AG10803 (cell line): ENCODE measurements around the gene NLRC4.
"Not testable (repeated sequence)": the region's sequence is repeated elsewhere in the genome, so short reads cannot be mapped to it uniquely, and the experiment has no call there.

Experiments
- DNase-seq: peaks from one replicate; pipeline ENCODE4 v3.0.0; 2010; ENCODE audit warnings: low read depth
- H3K4me3 ChIP-seq: 2 replicates; pipeline ENCODE4 v1.5.1; 2011; ENCODE audit warnings: mild to moderate bottlenecking, low read length, control low read depth
- TF ChIP-seq, protein P1 (sequence below): conservative IDR thresholded peaks from 2 replicates; pipeline ENCODE4 v1.5.1; 2011; ENCODE audit warnings: mild to moderate bottlenecking, low read length, control low read depth, inconsistent platforms

The NLRC4 gene

DNA sequence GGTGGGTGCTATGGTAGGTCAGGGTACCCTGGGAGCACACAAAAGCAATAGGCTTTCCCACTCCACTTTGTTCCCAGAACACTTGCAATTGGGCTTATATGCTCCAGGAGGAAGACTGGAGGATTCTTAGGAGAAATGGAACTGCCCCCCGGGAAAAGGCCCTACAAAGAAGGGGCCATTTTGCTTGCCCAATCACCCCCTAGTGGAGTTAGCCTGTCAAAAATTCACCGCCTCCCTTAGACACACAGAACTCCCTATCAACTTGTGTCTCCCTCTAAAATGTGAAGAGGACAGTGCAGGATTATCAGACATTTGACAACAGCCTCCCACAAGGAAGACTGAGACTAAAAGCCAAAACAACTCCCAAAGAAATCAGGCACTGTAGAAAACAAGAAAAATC is 36.5 kb downstream of the NLRC4 start:
- no peak overlapping the region for H3K4me3 ChIP-seq
- DNase-seq, result no peak
- TF ChIP-seq, protein P1, sequence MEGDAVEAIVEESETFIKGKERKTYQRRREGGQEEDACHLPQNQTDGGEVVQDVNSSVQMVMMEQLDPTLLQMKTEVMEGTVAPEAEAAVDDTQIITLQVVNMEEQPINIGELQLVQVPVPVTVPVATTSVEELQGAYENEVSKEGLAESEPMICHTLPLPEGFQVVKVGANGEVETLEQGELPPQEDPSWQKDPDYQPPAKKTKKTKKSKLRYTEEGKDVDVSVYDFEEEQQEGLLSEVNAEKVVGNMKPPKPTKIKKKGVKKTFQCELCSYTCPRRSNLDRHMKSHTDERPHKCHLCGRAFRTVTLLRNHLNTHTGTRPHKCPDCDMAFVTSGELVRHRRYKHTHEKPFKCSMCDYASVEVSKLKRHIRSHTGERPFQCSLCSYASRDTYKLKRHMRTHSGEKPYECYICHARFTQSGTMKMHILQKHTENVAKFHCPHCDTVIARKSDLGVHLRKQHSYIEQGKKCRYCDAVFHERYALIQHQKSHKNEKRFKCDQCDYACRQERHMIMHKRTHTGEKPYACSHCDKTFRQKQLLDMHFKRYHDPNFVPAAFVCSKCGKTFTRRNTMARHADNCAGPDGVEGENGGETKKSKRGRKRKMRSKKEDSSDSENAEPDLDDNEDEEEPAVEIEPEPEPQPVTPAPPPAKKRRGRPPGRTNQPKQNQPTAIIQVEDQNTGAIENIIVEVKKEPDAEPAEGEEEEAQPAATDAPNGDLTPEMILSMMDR, result no peak

DNA sequence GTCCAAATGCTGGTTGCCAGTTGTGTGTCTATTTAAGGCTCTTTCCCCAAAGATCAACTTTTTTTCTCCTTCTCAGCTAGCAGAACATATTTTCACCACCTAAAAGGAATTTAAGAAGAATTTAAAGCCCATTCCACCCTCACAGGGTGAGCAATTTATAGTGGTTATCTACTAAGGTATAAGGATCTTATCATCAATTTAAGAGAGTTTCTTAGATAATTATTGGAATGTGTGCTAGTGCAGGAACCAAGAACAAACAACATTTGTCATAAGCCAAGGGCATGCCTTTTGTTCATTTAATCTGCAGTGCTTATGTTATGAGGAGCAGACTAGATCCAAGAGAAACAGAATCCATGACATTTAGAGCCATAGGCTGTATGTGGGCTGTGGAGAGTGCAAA is 37.2 kb downstream of the NLRC4 start:
- no peak overlapping the region for H3K4me3 ChIP-seq
- DNase-seq, result no peak
- TF ChIP-seq, protein P1, result no peak

DNA sequence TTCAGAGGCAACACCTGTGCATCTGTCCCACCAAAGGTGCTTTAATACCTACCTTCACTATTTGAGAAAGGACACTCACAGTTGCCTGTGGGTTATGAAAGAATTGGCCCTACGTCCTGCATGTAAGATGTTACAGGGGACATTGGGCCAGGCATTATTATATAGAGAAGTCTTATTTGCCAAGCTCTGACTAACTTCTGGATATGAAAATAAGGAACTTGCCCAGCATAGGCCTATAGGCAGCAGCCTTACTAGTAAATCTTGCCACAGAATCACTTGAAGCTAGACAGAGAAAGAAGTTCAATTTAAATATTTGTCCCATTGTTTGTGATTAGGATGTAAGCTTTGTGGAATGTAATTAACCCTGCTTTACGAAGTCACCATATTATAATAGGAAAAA is 41.7 kb downstream of the NLRC4 start:
- H3K4me3 ChIP-seq, result no peak overlapping the region
- TF ChIP-seq, protein P1, result no peak
- no peak for DNase-seq

DNA sequence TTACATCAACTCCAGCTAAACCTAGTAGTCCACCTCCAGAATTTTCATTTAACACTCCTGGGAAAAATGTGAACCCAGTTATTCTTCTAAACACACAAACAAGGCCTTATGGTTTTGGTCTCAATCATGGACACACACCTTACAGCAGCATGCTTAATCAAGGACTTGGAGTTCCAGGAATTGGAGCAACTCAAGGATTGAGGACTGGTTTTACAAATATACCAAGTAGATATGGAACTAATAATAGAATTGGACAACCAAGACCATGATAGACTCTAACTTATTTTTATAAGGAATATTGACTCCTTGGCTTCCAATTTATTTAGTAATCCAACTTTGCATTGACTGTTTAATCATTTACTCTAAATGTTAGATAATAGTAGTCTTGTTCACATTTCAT is 44.2 kb downstream of the NLRC4 start:
- no peak for DNase-seq
- TF ChIP-seq, protein P1, result no peak
- H3K4me3 ChIP-seq, result no peak overlapping the region

DNA sequence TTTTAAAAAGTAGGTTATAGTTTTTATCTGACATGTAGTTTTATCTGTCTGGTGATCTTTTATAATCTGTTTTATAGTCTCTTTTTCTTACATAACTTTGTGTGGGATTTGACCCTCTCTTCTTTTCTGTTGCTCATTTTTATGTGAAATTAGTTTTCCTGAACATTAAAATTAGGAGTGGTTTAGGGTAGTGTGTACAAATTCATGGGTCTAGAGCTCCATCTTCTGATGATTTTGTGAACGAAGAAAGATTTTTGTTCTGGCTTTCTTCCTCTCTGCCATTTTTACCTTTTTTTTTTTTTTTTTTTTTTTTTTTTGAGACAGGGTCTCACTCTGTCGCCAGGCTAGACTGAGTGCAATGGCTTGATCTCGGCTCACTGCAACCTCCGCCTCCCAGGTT is 52.4 kb downstream of the NLRC4 start:
- DNase-seq, result no peak

DNA sequence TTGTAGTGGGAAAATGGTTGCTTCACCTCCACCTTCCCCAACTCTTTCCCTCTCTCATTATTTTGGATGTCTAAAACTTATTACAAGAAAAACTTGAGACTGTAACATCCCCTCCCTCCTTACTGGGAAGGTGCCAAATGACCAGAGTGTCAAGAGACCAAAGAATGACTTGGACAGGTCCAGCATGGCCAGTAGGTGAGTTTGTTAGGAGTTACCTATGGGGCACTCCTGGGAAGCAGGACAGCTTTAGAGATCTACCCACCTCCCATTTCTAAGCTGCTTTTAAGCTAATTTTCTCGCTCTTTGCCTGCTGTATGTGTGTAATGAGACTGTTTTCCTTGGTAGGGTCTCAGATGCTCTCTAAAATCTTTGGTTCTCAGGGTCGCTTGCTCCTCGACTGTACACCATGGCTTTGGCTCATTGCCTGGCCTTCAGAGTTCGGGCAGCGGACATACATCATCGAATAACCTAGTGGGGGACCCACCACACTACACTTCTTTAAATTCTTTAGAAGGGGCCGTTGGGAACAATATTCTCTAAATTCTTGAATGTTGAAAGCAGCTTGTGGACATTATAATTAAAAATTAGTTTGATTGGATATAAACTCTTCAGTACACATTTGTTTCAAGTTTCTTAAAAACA is 53.8 kb downstream of the NLRC4 start:
- H3K4me3 ChIP-seq, result no peak overlapping the region
- TF ChIP-seq, protein P1, result no peak
- DNase-seq, result no peak

More for the DNA sequence above, 52.4 kb downstream of the NLRC4 start:
- H3K4me3 ChIP-seq, result no peak overlapping the region
- TF ChIP-seq, protein P1, result no peak

DNA sequence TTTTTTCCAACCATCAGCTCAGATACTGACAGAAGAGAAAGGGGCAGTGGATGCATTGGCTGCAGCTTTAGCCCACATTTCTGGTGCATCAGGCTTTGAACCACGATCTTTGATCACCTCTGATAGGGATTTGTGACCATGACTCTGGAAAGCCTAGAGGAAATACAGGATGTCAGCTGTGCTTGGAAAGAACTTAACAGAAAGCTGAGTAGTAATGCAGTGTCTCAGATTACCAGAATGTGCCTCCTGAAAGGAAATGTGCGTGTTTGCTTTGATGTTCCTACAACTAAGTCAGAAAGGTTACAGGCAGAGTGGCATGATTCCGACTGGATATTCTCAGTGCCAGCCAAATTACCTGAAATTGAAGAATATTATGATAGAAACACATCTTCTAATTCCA is 61.3 kb downstream of the NLRC4 start:
- not testable (repeated sequence) for H3K4me3 ChIP-seq, DNase-seq

DNA sequence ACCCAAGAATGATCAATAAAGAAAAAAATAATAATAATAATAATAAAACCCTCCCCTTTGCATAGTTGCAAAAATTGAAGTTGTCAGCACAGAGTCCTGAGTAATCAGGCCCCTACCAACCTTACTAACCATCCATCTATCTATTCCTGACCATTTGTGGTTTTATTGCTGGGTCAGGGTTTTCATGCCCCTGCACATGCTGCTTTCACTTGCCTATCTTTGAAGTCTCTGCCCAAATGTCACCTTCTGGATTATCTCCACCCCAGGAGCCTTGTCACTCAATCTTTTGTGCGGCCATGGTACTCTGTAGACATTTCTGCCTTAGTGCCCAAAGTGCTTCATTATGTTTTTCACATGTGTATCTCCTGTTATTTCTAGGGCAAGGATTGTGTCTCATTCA is 63.9 kb downstream of the NLRC4 start:
- no peak for DNase-seq
- no peak overlapping the region for H3K4me3 ChIP-seq
- TF ChIP-seq, protein P1, result no peak
